Thoracic aorta (tissue), 2 donors: ENCODE results near the gene GSTK1. TPM values are rescaled to one million over a fixed set of nuclear protein-coding genes. Genes with fewer than 3 reads are reported as not detected.

Experiments used
- ATAC-seq: fragments of 150-250 bp; one replicate; pipeline ENCODE4 v1.8.0; 2017; ENCODE audit warnings: low read depth; ENCODE audit not compliant: insufficient number of reproducible peaks, low FRiP score
- DNase-seq: peaks from one replicate; pipeline ENCODE4 v3.0.0-alpha.2; 2020; ENCODE audit warnings: low spot score
- H3K27ac ChIP-seq, 2 donors: fragments of 200-600 bp; sonication (generic); 1 replicate in 1 of 2; 2 replicates in 1 of 2; pipeline ENCODE4 v1.5.1; 2016; ENCODE audit warnings: mild to moderate bottlenecking in 2 of 2, moderate library complexity in 2 of 2
- H3K27me3 ChIP-seq: fragments of 200-600 bp; sonication (generic); replicated peaks from 2 replicates; pipeline ENCODE4 v1.6.0; 2016; ENCODE audit warnings: mild to moderate bottlenecking; ENCODE audit not compliant: insufficient read depth
- H3K36me3 ChIP-seq: fragments of 200-600 bp; sonication (generic); one replicate; pipeline ENCODE4 v1.5.1; 2016
- H3K4me1 ChIP-seq, 2 donors: fragments of 200-600 bp; sonication (generic); 1 replicate in 1 of 2; 2 replicates in 1 of 2; pipeline versions ENCODE4 v1.5.1 to v1.6.0; 2016; ENCODE audit warnings: low read depth in 2 of 2, mild to moderate bottlenecking in 1 of 2; ENCODE audit not compliant: control insufficient read depth in 1 of 2
- H3K4me3 ChIP-seq: fragments of 200-600 bp; sonication (generic); 2 replicates; pipeline ENCODE4 v1.5.1; 2016; ENCODE audit warnings: mild to moderate bottlenecking
- H3K9me3 ChIP-seq: fragments of 200-600 bp; sonication (generic); 2 replicates; pipeline ENCODE4 v1.5.1; 2016
- total RNA-seq, 2 donors: library from RNA; depleted of rRNA; stranded (reverse); fragments of >200 nt; gene quantifications; one replicate each; pipeline versions ENCODE4 v1.1.0 to v1.2.3, GENCODE V29; 2016
- TF ChIP-seq, protein P1 (sequence below): fragments of 200-600 bp; sonication (generic); IDR thresholded peaks from one replicate; pipeline ENCODE4 v1.5.1; 2019; ENCODE audit warnings: antibody characterized with exemption

Gene GSTK1
- total RNA-seq, 2 donors from 2014 or later = 106 to 148 TPM

DNA sequence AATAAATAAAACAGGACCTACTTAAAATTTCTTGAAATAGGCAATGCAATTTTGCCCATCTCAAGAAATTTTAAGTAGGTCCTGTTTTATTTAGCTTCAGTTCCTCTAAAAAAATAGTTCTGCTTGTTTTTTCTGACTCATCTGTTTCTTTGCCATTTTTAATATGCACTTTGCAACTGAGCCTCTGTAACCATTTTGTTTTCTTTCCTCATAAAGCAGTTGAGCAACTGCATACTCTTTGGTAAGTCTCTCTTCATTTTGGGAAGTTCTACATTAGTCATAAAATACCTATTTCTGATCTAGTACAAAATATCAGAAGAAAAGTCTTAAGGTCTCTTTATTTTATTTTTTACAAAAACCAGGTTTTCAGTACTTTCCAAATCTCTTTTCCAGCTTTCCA, 23.4 kb upstream of the GSTK1 start:
- DNase-seq (no peak), ATAC-seq (no peak)
- H3K4me1 ChIP-seq = no peaks in the 10 kb centered on the region
- H3K4me3 ChIP-seq = no peak overlapping the region
- H3K27me3 ChIP-seq = no peaks in the 10 kb centered on the region
- H3K27ac ChIP-seq = peak overlapping the region in 1 of 2 donors; percentile 5
- TF ChIP-seq, protein P1, sequence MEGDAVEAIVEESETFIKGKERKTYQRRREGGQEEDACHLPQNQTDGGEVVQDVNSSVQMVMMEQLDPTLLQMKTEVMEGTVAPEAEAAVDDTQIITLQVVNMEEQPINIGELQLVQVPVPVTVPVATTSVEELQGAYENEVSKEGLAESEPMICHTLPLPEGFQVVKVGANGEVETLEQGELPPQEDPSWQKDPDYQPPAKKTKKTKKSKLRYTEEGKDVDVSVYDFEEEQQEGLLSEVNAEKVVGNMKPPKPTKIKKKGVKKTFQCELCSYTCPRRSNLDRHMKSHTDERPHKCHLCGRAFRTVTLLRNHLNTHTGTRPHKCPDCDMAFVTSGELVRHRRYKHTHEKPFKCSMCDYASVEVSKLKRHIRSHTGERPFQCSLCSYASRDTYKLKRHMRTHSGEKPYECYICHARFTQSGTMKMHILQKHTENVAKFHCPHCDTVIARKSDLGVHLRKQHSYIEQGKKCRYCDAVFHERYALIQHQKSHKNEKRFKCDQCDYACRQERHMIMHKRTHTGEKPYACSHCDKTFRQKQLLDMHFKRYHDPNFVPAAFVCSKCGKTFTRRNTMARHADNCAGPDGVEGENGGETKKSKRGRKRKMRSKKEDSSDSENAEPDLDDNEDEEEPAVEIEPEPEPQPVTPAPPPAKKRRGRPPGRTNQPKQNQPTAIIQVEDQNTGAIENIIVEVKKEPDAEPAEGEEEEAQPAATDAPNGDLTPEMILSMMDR = no peak
- H3K9me3 ChIP-seq = peaks cover 10% of the 10 kb centered on the region
- H3K36me3 ChIP-seq = no peaks in the 10 kb centered on the region

DNA sequence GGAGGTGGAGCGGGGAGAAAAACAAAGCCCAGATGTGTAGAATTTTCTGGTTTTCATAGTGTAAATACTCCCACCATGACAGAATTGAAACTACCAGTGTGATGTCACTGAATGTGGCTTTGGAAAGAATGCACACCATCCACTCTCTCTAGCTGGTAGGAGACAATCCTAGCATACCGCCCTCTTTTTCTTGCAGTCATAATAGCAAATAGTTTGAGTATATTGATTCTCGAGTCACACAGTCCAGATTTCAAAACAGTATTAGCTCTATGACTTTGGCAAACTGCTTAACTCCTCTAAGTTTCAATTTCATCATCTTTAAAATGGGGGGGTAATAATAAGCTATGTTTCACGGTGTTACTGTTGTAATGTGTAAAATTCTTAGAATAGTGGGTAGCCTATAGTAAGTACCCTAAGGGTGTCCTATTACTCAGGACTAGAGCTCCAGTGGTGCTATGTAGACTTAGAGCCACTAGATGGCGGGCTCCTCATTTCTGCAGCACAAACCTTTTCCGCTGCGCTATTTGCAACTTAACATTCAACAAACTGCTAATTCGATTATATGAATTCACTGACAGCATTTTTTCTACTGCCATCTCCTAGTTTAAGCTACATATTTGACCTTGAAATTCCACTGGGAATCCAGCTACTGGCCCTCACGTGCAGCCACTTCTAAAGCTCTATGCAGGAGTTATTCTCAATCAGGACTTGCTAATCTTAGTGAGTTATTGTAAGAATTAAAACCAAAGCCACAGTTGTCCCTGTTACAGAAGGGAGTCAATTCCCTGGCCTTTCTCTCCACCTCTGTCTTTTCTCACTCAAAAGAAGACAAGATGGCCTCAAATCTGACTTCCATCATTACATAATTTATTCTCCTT, 22.7 kb upstream of the GSTK1 start:
- H3K4me3 ChIP-seq = no peak overlapping the region
- TF ChIP-seq, protein P1 = peak; percentile 86
- H3K9me3 ChIP-seq = peaks cover 10% of the 10 kb centered on the region
- no peaks in the 10 kb centered on the region for H3K36me3 ChIP-seq
- no peaks in the 10 kb centered on the region for H3K4me1 ChIP-seq
- H3K27ac ChIP-seq = peak overlapping the region in 1 of 2 donors; percentile 5
- H3K27me3 ChIP-seq = no peaks in the 10 kb centered on the region
- peak; percentile 86 for ATAC-seq
- DNase-seq = no peak

DNA sequence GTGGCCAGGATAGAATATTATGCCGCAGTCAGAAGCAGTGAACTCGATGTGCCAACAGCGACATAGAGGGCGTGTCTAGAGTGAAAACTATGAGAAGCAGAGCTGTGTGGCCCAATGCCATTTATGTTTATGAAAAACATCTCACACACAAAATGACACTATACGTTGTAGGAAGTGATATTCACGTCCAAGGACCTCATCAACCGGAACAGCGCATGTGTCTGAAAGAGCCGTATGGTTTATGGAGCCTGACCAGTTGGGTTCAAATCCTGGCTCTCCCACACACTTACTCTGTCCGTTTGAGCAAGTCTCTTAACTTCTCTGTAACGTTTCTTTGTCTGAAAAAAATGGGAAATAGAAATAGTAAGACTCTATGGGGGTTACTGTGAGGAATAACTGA, 20.9 kb upstream of the GSTK1 start:
- no peak for DNase-seq
- TF ChIP-seq, protein P1 = no peak
- no peaks in the 10 kb centered on the region for H3K27me3 ChIP-seq

DNA sequence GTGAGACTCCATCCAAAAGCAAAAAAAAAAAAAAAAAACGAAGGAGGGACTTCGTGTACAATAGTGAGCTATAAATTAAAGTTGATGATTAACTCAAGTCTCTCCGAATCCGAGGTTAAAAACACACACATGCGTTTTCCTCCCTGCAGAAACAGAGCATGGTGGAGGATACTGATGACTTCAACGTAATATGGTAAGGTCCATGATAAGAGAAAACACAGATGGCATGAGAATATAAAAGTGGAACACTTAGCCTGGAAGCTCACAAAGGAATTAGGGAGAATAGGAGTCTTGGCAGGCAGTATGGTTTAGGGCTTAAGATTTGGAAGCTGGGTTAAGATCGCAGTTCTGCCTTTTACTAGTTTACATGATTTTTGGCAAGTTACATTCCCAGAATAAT, 20.1 kb upstream of the GSTK1 start:
- H3K4me3 ChIP-seq = no peak overlapping the region
- no peak for DNase-seq
- TF ChIP-seq, protein P1 = no peak
- H3K27ac ChIP-seq = no peak overlapping the region
- no peak for ATAC-seq
- H3K27me3 ChIP-seq = no peaks in the 10 kb centered on the region
- no peaks in the 10 kb centered on the region for H3K9me3 ChIP-seq
- H3K4me1 ChIP-seq = no peaks in the 10 kb centered on the region
- H3K36me3 ChIP-seq = no peaks in the 10 kb centered on the region

More for the DNA sequence above, 20.9 kb upstream of the GSTK1 start:
- no peaks in the 10 kb centered on the region for H3K36me3 ChIP-seq
- no peaks in the 10 kb centered on the region for H3K4me1 ChIP-seq
- no peak overlapping the region for H3K27ac ChIP-seq
- no peak overlapping the region for H3K4me3 ChIP-seq
- no peak for ATAC-seq
- H3K9me3 ChIP-seq = no peaks in the 10 kb centered on the region

DNA sequence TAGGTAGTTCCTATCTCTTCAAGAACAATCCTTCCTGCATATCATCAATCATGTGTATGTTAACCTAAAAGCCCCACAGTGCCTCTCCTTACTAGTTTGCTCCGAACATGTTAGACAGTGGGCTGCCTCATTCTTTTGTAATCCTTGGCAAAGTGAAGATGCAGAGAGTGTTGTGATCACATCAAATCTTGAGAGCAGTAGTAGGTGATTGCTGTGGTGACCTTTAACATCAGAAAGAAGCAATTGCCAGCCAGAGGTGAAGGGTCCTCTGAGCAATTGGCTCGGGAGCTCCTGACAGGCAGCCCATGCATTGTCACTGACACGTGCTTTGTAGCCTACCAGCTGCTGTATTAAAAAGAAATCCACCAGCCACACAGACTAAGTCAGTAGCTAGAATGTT, 19.6 kb upstream of the GSTK1 start:
- no peak for DNase-seq
- no peak for ATAC-seq
- H3K27ac ChIP-seq = no peak overlapping the region
- no peaks in the 10 kb centered on the region for H3K4me1 ChIP-seq
- TF ChIP-seq, protein P1 = no peak
- no peaks in the 10 kb centered on the region for H3K27me3 ChIP-seq
- no peaks in the 10 kb centered on the region for H3K9me3 ChIP-seq
- no peak overlapping the region for H3K4me3 ChIP-seq
- no peaks in the 10 kb centered on the region for H3K36me3 ChIP-seq
